Measurements from ENCODE around the gene ZDHHC11.
"Not testable (repeated sequence)": the region's sequence is repeated elsewhere in the genome, so short reads cannot be mapped to it uniquely, and the experiment has no call there.

ZDHHC11 gene

GRCh38 chr5:762996-763395 lies 87.8 kb downstream of the ZDHHC11 start:
- not testable (repeated sequence) for DNase-seq (ENCODE audit: low spot score); FAIRE-seq

GRCh38 chr5:761854-762710 lies 88.7 kb downstream of the ZDHHC11 start:
- DNase-seq (ENCODE audit: low spot score), result peak; percentile 11
- FAIRE-seq, result peak; percentile 35

GRCh38 chr5:761059-761771 lies 89.6 kb downstream of the ZDHHC11 start:
- peak; percentile 74 for FAIRE-seq

GRCh38 chr5:760363-761058 lies 90.3 kb downstream of the ZDHHC11 start:
- FAIRE-seq (peak; percentile 17), DNase-seq (ENCODE audit: low spot score) (no peak)

More at GRCh38 chr5:761059-761771, 89.6 kb downstream of the ZDHHC11 start:
- DNase-seq (ENCODE audit: low spot score), result peak; percentile 18

GRCh38 chr5:759781-760362 lies 90.9 kb downstream of the ZDHHC11 start:
- FAIRE-seq, result no peak
- no peak for DNase-seq (ENCODE audit: low spot score)

GRCh38 chr5:759111-759751 lies 91.6 kb downstream of the ZDHHC11 start:
- DNase-seq (ENCODE audit: low spot score) (peak; percentile 15), FAIRE-seq (no peak)

DNA sequence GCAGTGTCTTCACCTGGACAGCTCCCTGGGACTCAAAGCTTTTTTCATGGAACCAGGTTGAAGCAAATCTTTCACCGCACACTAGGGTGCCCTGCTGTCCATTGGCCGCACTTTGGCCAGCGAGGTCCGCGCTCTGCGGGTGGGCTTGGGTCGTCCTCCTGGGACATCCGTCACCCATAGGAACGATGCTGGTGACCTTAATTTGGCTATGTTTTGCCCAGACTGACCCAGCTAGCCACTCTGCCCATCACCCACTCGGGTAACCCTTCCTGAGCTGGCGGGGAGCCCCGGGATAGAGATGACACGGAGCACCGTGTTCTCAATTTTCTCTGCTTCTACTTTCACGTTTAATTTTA lies 92.1 kb downstream of the ZDHHC11 start:
- FAIRE-seq (no peak), DNase-seq (ENCODE audit: low spot score) (no peak)

GRCh38 chr5:757931-758697 lies 92.7 kb downstream of the ZDHHC11 start:
- FAIRE-seq, result no peak
- DNase-seq (ENCODE audit: low spot score), result no peak

- FAIRE-seq (peak; percentile 40), DNase-seq (ENCODE audit: low spot score) (peak; percentile 20)
Observed at GRCh38 chr5:757346-757930, 93.3 kb downstream of the ZDHHC11 start.

- FAIRE-seq (no peak), DNase-seq (ENCODE audit: low spot score) (no peak)
Observed at GRCh38 chr5:756865-757345, 93.9 kb downstream of the ZDHHC11 start.

DNA sequence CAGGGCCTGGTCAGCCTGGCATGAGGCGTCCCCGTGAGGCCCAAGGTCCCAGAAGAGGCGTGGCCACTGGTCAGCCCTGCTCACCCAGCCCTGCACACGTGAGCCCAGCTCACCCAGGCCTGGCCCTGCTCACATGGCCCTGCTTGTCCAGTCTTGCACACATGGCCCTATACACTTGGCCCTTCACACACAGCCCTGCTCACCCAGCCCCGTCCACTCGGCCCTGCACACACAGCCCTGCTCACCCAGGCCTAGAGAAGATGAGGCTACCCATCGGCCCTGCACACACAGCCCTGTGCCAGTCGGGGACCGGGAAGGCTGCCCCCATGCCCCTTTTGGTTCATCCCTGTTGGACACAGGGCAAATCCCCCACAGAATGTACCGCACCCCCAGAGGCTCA lies 94.6 kb downstream of the ZDHHC11 start:
- FAIRE-seq (no peak), DNase-seq (ENCODE audit: low spot score) (no peak)

GRCh38 chr5:754143-754632 lies 96.6 kb downstream of the ZDHHC11 start:
- DNase-seq (ENCODE audit: low spot score), result not testable (repeated sequence)
- peak; percentile 95 for FAIRE-seq

- not testable (repeated sequence) for FAIRE-seq; DNase-seq (ENCODE audit: low spot score)
Observed at GRCh38 chr5:753567-754142, 97.1 kb downstream of the ZDHHC11 start.

DNA sequence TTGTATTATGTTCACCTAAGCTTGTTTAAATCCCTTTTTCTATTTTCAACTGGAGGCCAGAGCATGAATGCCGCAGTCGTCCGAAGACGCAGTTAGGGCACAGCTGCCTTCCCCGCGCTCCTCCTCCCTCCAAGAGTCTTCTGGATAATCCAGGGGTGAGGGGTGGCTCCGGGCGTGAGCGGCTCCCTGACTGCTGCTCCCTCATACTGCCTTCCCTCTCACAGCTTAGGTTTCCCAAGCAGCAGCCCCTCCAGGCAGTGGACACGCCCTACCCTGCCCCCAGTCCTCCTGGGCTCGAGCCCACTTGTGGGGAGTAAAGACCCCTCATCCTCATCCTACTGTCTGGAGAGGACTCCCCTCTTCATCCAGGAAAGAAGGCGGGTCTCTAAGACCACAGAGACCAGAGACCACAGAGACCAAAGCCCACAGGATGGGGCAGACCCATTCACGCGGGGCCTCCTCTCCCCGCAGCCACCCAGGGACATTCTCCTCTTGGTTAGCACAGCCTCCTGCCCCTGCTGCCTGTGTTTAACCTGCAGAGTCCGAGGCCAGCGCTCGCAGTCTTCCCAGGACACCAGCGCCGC lies 98.2 kb downstream of the ZDHHC11 start:
- FAIRE-seq; DNase-seq (ENCODE audit: low spot score): not testable (repeated sequence)

- DNase-seq (ENCODE audit: low spot score); FAIRE-seq: not testable (repeated sequence)
Observed at GRCh38 chr5:751992-752391, 98.8 kb downstream of the ZDHHC11 start.

GRCh38 chr5:751496-751895 lies 99.3 kb downstream of the ZDHHC11 start:
- FAIRE-seq, result no peak
- DNase-seq (ENCODE audit: low spot score), result no peak

DNA sequence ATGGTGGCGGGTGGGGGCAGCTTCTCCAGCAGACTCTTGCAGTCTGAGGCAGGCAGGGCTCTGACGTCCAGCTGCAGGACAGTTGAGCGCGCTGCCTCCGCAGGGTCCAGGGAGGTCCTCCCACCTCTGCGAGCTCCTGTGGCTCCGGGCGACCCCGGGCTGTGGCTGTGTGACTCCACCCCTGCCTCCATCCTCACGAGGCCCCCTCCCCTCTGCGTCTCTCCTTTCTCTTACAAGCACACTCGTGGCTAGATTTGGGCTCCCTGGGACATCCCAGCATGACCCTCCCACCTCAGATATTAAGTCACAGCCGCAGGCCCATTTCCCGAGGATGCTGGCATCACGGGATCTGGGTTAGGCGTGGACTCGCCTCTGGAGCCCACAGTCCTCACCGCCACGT lies 100.6 kb downstream of the ZDHHC11 start:
- not testable (repeated sequence) for FAIRE-seq; DNase-seq (ENCODE audit: low spot score)

DNA sequence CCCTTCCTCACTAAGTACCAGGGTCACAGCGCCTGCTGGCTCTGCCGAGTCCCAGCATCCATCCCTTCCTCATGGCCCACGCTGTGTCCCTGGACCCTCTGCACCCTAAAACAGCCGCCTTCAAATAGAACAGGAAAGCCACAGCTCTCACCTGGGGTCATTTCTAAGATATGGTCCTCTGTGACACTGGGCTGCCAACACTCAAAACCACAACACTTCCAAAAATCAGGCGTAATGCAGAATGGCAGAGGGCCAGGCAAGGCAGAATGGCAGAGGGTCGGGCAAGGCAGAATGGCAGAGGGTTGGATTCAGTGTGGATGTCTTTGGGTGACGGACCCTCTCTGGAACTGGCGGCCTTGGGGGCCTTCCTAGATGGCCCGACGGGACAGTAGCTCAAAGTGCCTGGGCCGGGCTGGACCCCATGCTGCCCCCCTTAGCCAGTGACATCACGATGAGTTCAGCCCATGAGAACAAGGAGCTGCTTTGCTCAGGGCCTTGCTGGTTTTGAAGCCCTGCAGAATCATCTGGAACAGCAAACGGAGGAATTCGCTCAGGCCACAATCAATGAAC lies 101.6 kb downstream of the ZDHHC11 start:
- FAIRE-seq (no peak), DNase-seq (ENCODE audit: low spot score) (no peak)

Measured in urothelium cell line (cell line).